GM19438 (cell line): ENCODE results near the gene PPM1H.
"Not testable (repeated sequence)": the region's sequence is repeated elsewhere in the genome, so short reads cannot be mapped to it uniquely, and the experiment has no call there.

Source experiments
- ATAC-seq: cut with Tn5 transposase; IDR thresholded peaks from one replicate; pipeline ENCODE4 v1.9.1; 2021; ENCODE audit warnings: low read depth; ENCODE audit not compliant: unreplicated experiment

Gene PPM1H

GRCh38 chr12:62843716-62844115 is 91.2 kb downstream of the PPM1H start:
- ATAC-seq: no peak

- no peak for ATAC-seq
Observed at GRCh38 chr12:62841846-62842245, 93.1 kb downstream of the PPM1H start.

- ATAC-seq: no peak
Observed at GRCh38 chr12:62840806-62841205, 94.1 kb downstream of the PPM1H start.

GRCh38 chr12:62839869-62840660 is 94.9 kb downstream of the PPM1H start:
- ATAC-seq: no peak

GRCh38 chr12:62834971-62835547 is 99.9 kb downstream of the PPM1H start:
- ATAC-seq: no peak

GRCh38 chr12:62834406-62834805 is 100.5 kb downstream of the PPM1H start:
- ATAC-seq: no peak

GRCh38 chr12:62833634-62834033 is 101.3 kb downstream of the PPM1H start:
- ATAC-seq: no peak

GRCh38 chr12:62832558-62832957 is 102.4 kb downstream of the PPM1H start:
- no peak for ATAC-seq

GRCh38 chr12:62832027-62832426 is 102.9 kb downstream of the PPM1H start:
- no peak for ATAC-seq

GRCh38 chr12:62827855-62828254 is 107.1 kb downstream of the PPM1H start:
- ATAC-seq: no peak

- ATAC-seq: no peak
Observed at GRCh38 chr12:62827042-62827441, 107.9 kb downstream of the PPM1H start.

- ATAC-seq: no peak
Observed at GRCh38 chr12:62817556-62818271, 117.2 kb downstream of the PPM1H start.

- no peak for ATAC-seq
Observed at GRCh38 chr12:62814243-62814642, 120.7 kb downstream of the PPM1H start.

- peak; percentile 71 for ATAC-seq
Observed at GRCh38 chr12:62813031-62813829, 121.7 kb downstream of the PPM1H start.

GRCh38 chr12:62811481-62811880 is 123.5 kb downstream of the PPM1H start:
- ATAC-seq: not testable (repeated sequence)

GRCh38 chr12:62808166-62808879 is 126.6 kb downstream of the PPM1H start:
- no peak for ATAC-seq

- ATAC-seq: no peak
Observed at GRCh38 chr12:62806893-62807292, 128.1 kb downstream of the PPM1H start.

- no peak for ATAC-seq
Observed at GRCh38 chr12:62806244-62806836, 128.6 kb downstream of the PPM1H start.

GRCh38 chr12:62805517-62805916 is 129.4 kb downstream of the PPM1H start:
- no peak for ATAC-seq

GRCh38 chr12:62803756-62804155 is 131.2 kb downstream of the PPM1H start:
- ATAC-seq: no peak
